Heart right ventricle (tissue), 16 donors: ENCODE measurements around the gene CENPM. TPM values are rescaled to one million over a fixed set of nuclear protein-coding genes. Genes with fewer than 3 reads are reported as not detected.

Experiments used
- ATAC-seq, 8 donors: fragments of 200-7000 bp; cut with Tn5 transposase; one replicate each; pipeline ENCODE4 v1.9.1; 2020; ENCODE audit warnings: mild to moderate bottlenecking in 8 of 8, moderate library complexity in 8 of 8, moderate number of reproducible peaks in 1 of 8
- DNase-seq, 2 donors: peaks; one replicate each; pipeline ENCODE4 v3.0.0-alpha.2; 2020
- H3K27ac ChIP-seq, 10 donors: fragments of 200-600 bp; sonication (generic) in 2 of 10; one replicate each; pipeline versions ENCODE4 v1.5.0 to v1.8.0; 2020 to 2022; ENCODE audit warnings: mild to moderate bottlenecking in 3 of 10
- H3K27me3 ChIP-seq, 7 donors: fragments of 200-600 bp; one replicate each; pipeline ENCODE4 v1.8.0; 2021 to 2022; ENCODE audit warnings: mild to moderate bottlenecking in 2 of 7
- H3K36me3 ChIP-seq, 9 donors: fragments of 200-600 bp; sonication (generic) in 1 of 9; one replicate each; pipeline versions ENCODE4 v1.5.0 to v1.8.0; 2020 to 2022; ENCODE audit warnings: mild to moderate bottlenecking in 2 of 9
- H3K4me1 ChIP-seq, 9 donors: fragments of 200-600 bp; sonication (generic) in 1 of 9; one replicate each; pipeline versions ENCODE4 v1.5.0 to v1.8.0; 2020 to 2022; ENCODE audit warnings: mild to moderate bottlenecking in 4 of 9
- H3K4me3 ChIP-seq, 10 donors: fragments of 200-600 bp; sonication (generic) in 2 of 10; one replicate each; pipeline versions ENCODE4 v1.5.0 to v1.8.0; 2020 to 2022; ENCODE audit warnings: mild to moderate bottlenecking in 7 of 10, moderate library complexity in 2 of 10
- H3K9me3 ChIP-seq, 11 donors: fragments of 200-600 bp in 10 of 11; sonication (generic) in 2 of 11; one replicate each; pipeline versions ENCODE4 v1.5.0 to v1.8.0; 2013 to 2022; ENCODE audit warnings: mild to moderate bottlenecking in 2 of 11, control low read depth in 1 of 11, moderate library complexity in 1 of 11
- WGBS, 2 donors: extraction: QIAGEN DNeasy Blood & Tissue Kit; methylation state at CpG; one replicate each; pipeline ENCODE4 v1.1.7; 2013; ENCODE audit warnings: inconsistent platforms in 1 of 2; 5-methylcytosine and 5-hydroxymethylcytosine counted together
- intact Hi-C, 10 donors: fragments of 100-400 bp; cut with DNase I; formaldehyde crosslinking; loops; one replicate each; pipeline versions ENCODE4 v1.11.1 to v1.14.2; 2022
- polyA plus RNA-seq, 2 donors: library from polyadenylated mRNA; stranded (reverse); fragments of 200-250 nt; gene quantifications; one replicate each; pipeline ENCODE4 v1.2.3, GENCODE V29; 2013
- total RNA-seq, 10 donors: library from RNA; stranded (reverse); fragmentation: NEBNext Ultra II Directional in 3 of 10; extraction: Animal tissue kit (Norgen Biotek cat#: 25700) in 3 of 10; gene quantifications; one replicate each; pipeline versions ENCODE4 v1.2.1 to v1.2.4, GENCODE V29; 2021 to 2023
- TF ChIP-seq, protein P1 (sequence below), 9 donors: fragments of 200-600 bp; sonication (generic) in 2 of 9; IDR thresholded peaks; one replicate each; pipeline versions ENCODE4 v1.5.0 to v1.8.0; 2021 to 2022; ENCODE audit warnings: antibody characterized with exemption in 9 of 9, mild to moderate bottlenecking in 5 of 9, moderate library complexity in 1 of 9
- donor health status: Arrhythmogenic right ventricular cardiomyopathy.
- donor health status: ischemic (EF 13 %, LVEDD 7.1; RV severe dilation, severe dysfunction).
- donor health status: healthy with polysubstance abuse.
- donor health status: DM: no; HTN: yes; CAD: no.
- donor health status: DM: no; HTN: no; CAD: no.
- donor health status: ischemic (EF 25% LVEDD 6.9; RV normal size, moderate dysfunction).
- donor health status: ischemic (EF 25% LVEDD 5.7; RV mildly dilated, moderate dysfunction).
- donor health status: healthy.
- donor health status: DM: yes; HTN: yes; CAD: no.
- donor health status: Ischemic cardiomyopathy.
- donor health status: ischemic (EF 35%, LVEDD 5.7; RV mildly dilated, moderate dysfunction).
- donor health status: nonischemic (EF 11% LVEDD 7.7; RV severe dilation, severe dysfunction).
- donor health status: DM: yes; HTN: yes; CAD: no.
- donor health status: PGD.
- donor health status: ischemic (EF 29% LVEDD 5.4; RV normal size, mild dysfunction).
- donor health status: nonischemic (EF 23%, LVEDD 6.1; RV moderate dilation, normal function).

Gene CENPM
- total and polyA plus RNA-seq, 12 donors, result 0.34 to 3.5 (median 0.77) TPM; not detected in 4

DNA sequence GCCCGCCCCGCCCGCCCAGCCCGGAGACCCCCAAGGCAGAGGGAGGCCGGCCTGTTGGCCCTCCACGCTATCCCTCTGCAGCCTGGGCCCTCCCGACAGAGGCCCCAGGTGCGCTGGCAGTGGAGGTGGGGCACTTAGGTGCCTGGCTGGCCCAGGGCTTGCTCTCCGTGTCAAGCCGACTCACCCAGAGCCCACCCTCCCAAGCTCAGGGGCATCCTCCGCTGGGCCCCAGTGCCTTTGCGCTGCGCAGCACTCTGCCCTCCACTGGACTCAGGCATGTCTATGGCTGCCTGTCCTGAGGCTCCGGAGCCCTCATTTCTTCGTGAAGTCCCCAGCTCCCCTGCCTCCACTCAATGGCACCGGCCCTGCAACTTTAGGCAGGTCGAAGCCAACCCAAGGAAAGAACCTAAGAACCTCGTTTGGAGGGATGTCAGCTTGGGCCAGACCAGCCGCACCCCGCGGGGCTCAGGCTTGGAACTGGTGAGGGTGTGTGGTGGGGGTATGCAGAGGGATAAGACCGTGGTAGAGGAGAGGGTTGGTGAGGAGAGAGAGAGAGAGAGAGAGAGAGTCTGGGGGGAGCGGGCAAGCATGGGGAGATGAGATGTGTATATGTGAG, 11.1 kb upstream of the CENPM start:
- WGBS, 2 donors, result 49 to 51% methylated on average over 23 of the region's 23 CpGs
- DNase-seq (no peak), ATAC-seq (peak in 7 of 8 donors; percentile 3 to 48 (median 14))
- Histone ChIP-seq H3K4me3 (peak overlapping the region in 6 of 10 donors; percentile 17 to 32 (median 28)), H3K27me3 (peaks cover 0 to 18% (median 8%) of the 10 kb centered on the region in 7 donors), H3K9me3 (no peaks in the 10 kb centered on the region), H3K4me1 (peaks cover 0 to 15% (median 8%) of the 10 kb centered on the region in 9 donors), H3K27ac (no peak overlapping the region), H3K36me3 (no peaks in the 10 kb centered on the region)
- intact Hi-C loops, result loop anchor here in 1 of 10 donors (5.0 kb wide), 1 partner anchor 261 kb away; the partner anchor contains the start of gene MEI1
- TF ChIP-seq, protein P1, sequence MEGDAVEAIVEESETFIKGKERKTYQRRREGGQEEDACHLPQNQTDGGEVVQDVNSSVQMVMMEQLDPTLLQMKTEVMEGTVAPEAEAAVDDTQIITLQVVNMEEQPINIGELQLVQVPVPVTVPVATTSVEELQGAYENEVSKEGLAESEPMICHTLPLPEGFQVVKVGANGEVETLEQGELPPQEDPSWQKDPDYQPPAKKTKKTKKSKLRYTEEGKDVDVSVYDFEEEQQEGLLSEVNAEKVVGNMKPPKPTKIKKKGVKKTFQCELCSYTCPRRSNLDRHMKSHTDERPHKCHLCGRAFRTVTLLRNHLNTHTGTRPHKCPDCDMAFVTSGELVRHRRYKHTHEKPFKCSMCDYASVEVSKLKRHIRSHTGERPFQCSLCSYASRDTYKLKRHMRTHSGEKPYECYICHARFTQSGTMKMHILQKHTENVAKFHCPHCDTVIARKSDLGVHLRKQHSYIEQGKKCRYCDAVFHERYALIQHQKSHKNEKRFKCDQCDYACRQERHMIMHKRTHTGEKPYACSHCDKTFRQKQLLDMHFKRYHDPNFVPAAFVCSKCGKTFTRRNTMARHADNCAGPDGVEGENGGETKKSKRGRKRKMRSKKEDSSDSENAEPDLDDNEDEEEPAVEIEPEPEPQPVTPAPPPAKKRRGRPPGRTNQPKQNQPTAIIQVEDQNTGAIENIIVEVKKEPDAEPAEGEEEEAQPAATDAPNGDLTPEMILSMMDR (IDR thresholded peaks at IDR 0.05), result peak in 5 of 9 donors; percentile 2 to 43 (median 5)

DNA sequence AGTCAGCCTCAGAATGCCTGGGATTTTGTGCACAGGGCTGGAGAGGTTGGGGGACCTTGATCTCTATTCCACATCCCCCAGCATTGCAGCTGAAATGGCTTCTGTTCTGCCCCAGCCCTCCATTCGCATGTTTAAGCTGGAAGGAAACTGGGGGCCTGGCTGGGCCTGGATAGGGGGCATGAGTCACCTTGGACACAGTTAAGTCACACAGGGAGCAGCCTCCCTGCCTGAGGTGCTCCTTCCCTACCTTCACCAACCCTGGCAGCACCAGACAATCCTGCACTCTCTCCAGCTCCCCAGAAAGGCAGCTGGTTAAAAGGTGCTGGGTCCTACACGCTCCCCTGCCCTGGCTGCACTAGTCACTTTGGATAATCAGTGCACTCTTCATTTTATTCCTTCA, 5.8 kb upstream of the CENPM start:
- Histone ChIP-seq H3K9me3 (no peaks in the 10 kb centered on the region), H3K27me3 (peaks cover 0 to 19% (median 7%) of the 10 kb centered on the region in 7 donors), H3K4me3 (no peak overlapping the region), H3K4me1 (peaks cover 0 to 6% (median 4%) of the 10 kb centered on the region in 9 donors), H3K27ac (no peak overlapping the region), H3K36me3 (no peaks in the 10 kb centered on the region)
- ATAC-seq, result no peak
- DNase-seq, result no peak
- intact Hi-C loops, result loop anchor here in 1 of 10 donors (5.0 kb wide), 1 partner anchor 265 kb away; no protein-coding TSS in a partner anchor
- 87 to 100% methylated on average over 2 of the region's 2 CpGs for WGBS, 2 donors
- TF ChIP-seq, protein P1 (IDR thresholded peaks at IDR 0.05), result no peak

DNA sequence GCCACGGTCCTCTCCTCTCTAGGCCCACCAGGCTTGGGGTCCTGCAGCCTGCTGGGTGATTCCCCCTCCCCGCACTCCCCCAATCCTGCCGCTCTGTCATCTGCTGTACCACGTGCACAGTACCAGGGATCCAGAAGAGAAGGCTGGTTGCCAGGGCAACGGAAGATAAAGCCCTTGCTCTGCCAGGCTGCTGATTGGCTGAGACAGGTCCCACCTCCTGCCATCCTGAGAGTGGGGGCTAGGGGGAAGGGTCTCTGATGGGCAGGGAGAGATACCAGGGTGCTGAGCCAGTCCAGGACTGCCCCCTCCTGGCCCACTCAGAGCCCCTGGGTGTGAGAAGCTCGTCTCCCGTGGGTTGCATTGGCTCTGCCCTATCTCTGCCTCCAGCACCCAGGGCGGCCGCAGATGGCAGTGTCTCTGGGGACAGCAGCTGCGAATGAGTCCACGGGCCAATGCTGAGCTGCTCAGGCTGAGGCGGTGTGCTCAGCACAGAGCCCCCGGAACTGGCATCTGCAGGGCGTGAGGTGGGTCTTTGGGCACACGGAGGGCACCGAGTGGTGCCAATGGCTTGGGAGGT, 5.0 kb upstream of the CENPM start, which contains the start of gene SMIM45:
Gene SMIM45, plus strand, starts transcription at position 253 of the 577 bp plus-strand sequence.
- ATAC-seq, result peak in 2 of 8 donors; percentile 16 to 42
- WGBS, 2 donors, result 43 to 51% methylated on average over 16 of the region's 16 CpGs

More for the DNA sequence above, 5.0 kb upstream of the CENPM start, which contains the start of gene SMIM45:
- intact Hi-C loops, result loop anchor here in 1 of 10 donors (5.0 kb wide), 1 partner anchor 265 kb away; no protein-coding TSS in a partner anchor
- Histone ChIP-seq H3K4me1 (peaks cover 0 to 8% (median 0%) of the 10 kb centered on the region in 9 donors), H3K36me3 (no peaks in the 10 kb centered on the region), H3K27ac (no peak within 1 kb of the TSS), H3K9me3 (no peaks in the 10 kb centered on the region), H3K27me3 (peaks cover 0 to 15% (median 6%) of the 10 kb centered on the region in 7 donors), H3K4me3 (no peak within 1 kb of the TSS)
- TF ChIP-seq, protein P1 (IDR thresholded peaks at IDR 0.05), result no peak
- no peak for DNase-seq
